Measurements from ENCODE around the gene GAGE12C.
"Not testable (repeated sequence)": the region's sequence is repeated elsewhere in the genome, so short reads cannot be mapped to it uniquely, and the experiment has no call there.

The GAGE12C gene

GRCh38 chrX:49531877-49532276 is at the start of gene GAGE12C:
Gene GAGE12C, plus strand, starts transcription at chrX:49532177. Its CDS starts 1,155 bp downstream, at chrX:49533332.
- not testable (repeated sequence) for DNase-seq

- not testable (repeated sequence) for DNase-seq
Observed at GRCh38 chrX:49541433-49541832, 9.5 kb downstream of the GAGE12C start, which contains the start of gene GAGE12D. Gene GAGE12D, plus strand, starts transcription at chrX:49541733. Its CDS starts 1,155 bp downstream, at chrX:49542888.

- not testable (repeated sequence) for DNase-seq
Observed at GRCh38 chrX:49550989-49551388, 19.0 kb downstream of the GAGE12C start, which contains the start of gene GAGE12E. Gene GAGE12E, plus strand, starts transcription at chrX:49551289. Its CDS starts 1,155 bp downstream, at chrX:49552444.

- DNase-seq: not testable (repeated sequence)
Observed at GRCh38 chrX:49560542-49560941, 28.6 kb downstream of the GAGE12C start, which contains the start of gene GAGE12F. Gene GAGE12F, plus strand, starts transcription at chrX:49560842. Its CDS starts 1,155 bp downstream, at chrX:49561997.

GRCh38 chrX:49568728-49569127 is 36.8 kb downstream of the GAGE12C start:
- DNase-seq: not testable (repeated sequence)

- not testable (repeated sequence) for DNase-seq
Observed at GRCh38 chrX:49569152-49569551, 37.2 kb downstream of the GAGE12C start.

- not testable (repeated sequence) for DNase-seq
Observed at GRCh38 chrX:49570100-49570499, 38.1 kb downstream of the GAGE12C start, which contains the start of gene GAGE12G. Gene GAGE12G, plus strand, starts transcription at chrX:49570400. Its CDS starts 1,155 bp downstream, at chrX:49571555.

- not testable (repeated sequence) for DNase-seq
Observed at GRCh38 chrX:49579649-49580048, 47.7 kb downstream of the GAGE12C start, which contains the start of gene GAGE12H. Gene GAGE12H, plus strand, starts transcription at chrX:49579949. Its CDS starts 1,155 bp downstream, at chrX:49581104.

Measured in C1 segment of cervical spinal cord (tissue), 14 donors.